Esophagus squamous epithelium (tissue), 5 donors: ENCODE measurements around the gene TSPEAR. TPM values are rescaled to one million over a fixed set of nuclear protein-coding genes. Genes with fewer than 3 reads are reported as not detected.

Experiments used
- DNase-seq: peaks from one replicate; lab custom pipeline; 2025; lab: John Stamatoyannopoulos, UW
- H3K27ac ChIP-seq, 4 donors: fragments of 200-600 bp; sonication (generic); one replicate each; pipeline ENCODE4 v1.5.1; 2016 to 2019; ENCODE audit warnings: mild to moderate bottlenecking in 1 of 4
- H3K27me3 ChIP-seq, 4 donors: fragments of 200-600 bp; sonication (generic); 1 replicate in 3 of 4; 2 replicates in 1 of 4; pipeline versions ENCODE4 v1.5.1 to v1.6.0; 2017 to 2021; ENCODE audit warnings: antibody characterized with exemption in 1 of 4
- H3K36me3 ChIP-seq, 3 donors: fragments of 200-600 bp; sonication (generic); one replicate each; pipeline ENCODE4 v1.5.1; 2016 to 2019
- H3K4me1 ChIP-seq, 3 donors: fragments of 200-600 bp; sonication (generic); one replicate each; pipeline ENCODE4 v1.5.1; 2017 to 2019
- H3K4me3 ChIP-seq, 4 donors: fragments of 200-600 bp; sonication (generic); 1 replicate in 3 of 4; 2 replicates in 1 of 4; pipeline ENCODE4 v1.5.1; 2016 to 2019; ENCODE audit warnings: mild to moderate bottlenecking in 2 of 4, moderate library complexity in 1 of 4
- H3K9me3 ChIP-seq, 3 donors: fragments of 200-600 bp; sonication (generic); one replicate each; pipeline ENCODE4 v1.5.1; 2016 to 2019
- POLR2A ChIP-seq, 4 donors: fragments of 450-650 bp; IDR thresholded peaks; one replicate each; pipeline ENCODE4 v1.6.1; 2017; ENCODE audit warnings: antibody characterized with exemption in 4 of 4, mild to moderate bottlenecking in 4 of 4, moderate library complexity in 3 of 4
- WGBS, 2 donors: methylation state at CpG; one replicate each; pipeline ENCODE4 v1.1.5; 2018; 5-methylcytosine and 5-hydroxymethylcytosine counted together
- intact Hi-C: fragments of 100-400 bp; cut with DNase I; formaldehyde crosslinking; loops from one replicate; pipeline ENCODE4 v1.15.0; 2022
- total RNA-seq, 4 donors: library from RNA; depleted of rRNA; stranded (reverse); fragments of >200 nt; gene quantifications; one replicate each; pipeline ENCODE4 v1.1.0, GENCODE V29; 2016
- TF ChIP-seq, protein P1 (sequence below), 6 experiments: fragments of 450-650 bp in 4 of 6; fragments of 200-600 bp in 2 of 6; sonication (generic) in 2 of 6; IDR thresholded peaks; one replicate each; pipeline ENCODE4 v1.5.1; 2016 to 2019; ENCODE audit warnings: antibody characterized with exemption in 6 of 6, mild to moderate bottlenecking in 4 of 6, moderate library complexity in 4 of 6
- donor health status: DM: yes; HTN: yes; CAD: no.

TSPEAR gene
- total RNA-seq, 4 donors from 2014 or later, result not detected

DNA sequence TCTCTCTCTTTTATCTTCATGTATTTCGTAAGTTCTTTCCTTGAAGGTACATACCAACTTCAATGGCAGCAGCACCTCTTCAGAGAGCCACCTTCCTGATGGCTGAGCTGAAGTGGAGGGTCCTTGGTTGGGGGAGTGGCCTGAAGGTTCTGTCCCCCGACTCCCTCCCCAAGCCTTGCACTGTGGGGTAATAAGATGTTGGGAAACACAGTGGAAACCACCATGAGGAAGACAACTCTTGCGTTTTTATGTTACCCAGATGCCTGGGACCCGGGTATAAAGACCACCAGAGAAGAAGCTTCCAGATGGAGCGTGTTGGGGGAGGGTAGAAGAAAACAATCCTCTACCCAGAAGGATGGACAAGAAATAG is 52.8 kb downstream of the TSPEAR start:
- DNase-seq, result no peak
- intact Hi-C loops, result no loop called here
- 82 to 85% methylated on average over 1 to 5 of the region's 5 CpGs for WGBS, 2 donors
- Histone ChIP-seq H3K4me1 (no peaks in the 10 kb centered on the region), H3K4me3 (no peak overlapping the region), H3K9me3 (peaks cover 0 to 8% (median 0%) of the 10 kb centered on the region in 3 donors), H3K27ac (peak overlapping the region in 1 of 4 donors; percentile 57), H3K27me3 (peaks cover 0 to 36% (median 0%) of the 10 kb centered on the region in 4 donors), H3K36me3 (no peaks in the 10 kb centered on the region)
- TF ChIP-seq POLR2A (IDR thresholded peaks at IDR 0.05), result no peak
- TF ChIP-seq, protein P1, sequence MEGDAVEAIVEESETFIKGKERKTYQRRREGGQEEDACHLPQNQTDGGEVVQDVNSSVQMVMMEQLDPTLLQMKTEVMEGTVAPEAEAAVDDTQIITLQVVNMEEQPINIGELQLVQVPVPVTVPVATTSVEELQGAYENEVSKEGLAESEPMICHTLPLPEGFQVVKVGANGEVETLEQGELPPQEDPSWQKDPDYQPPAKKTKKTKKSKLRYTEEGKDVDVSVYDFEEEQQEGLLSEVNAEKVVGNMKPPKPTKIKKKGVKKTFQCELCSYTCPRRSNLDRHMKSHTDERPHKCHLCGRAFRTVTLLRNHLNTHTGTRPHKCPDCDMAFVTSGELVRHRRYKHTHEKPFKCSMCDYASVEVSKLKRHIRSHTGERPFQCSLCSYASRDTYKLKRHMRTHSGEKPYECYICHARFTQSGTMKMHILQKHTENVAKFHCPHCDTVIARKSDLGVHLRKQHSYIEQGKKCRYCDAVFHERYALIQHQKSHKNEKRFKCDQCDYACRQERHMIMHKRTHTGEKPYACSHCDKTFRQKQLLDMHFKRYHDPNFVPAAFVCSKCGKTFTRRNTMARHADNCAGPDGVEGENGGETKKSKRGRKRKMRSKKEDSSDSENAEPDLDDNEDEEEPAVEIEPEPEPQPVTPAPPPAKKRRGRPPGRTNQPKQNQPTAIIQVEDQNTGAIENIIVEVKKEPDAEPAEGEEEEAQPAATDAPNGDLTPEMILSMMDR (IDR thresholded peaks at IDR 0.05), result no peak

DNA sequence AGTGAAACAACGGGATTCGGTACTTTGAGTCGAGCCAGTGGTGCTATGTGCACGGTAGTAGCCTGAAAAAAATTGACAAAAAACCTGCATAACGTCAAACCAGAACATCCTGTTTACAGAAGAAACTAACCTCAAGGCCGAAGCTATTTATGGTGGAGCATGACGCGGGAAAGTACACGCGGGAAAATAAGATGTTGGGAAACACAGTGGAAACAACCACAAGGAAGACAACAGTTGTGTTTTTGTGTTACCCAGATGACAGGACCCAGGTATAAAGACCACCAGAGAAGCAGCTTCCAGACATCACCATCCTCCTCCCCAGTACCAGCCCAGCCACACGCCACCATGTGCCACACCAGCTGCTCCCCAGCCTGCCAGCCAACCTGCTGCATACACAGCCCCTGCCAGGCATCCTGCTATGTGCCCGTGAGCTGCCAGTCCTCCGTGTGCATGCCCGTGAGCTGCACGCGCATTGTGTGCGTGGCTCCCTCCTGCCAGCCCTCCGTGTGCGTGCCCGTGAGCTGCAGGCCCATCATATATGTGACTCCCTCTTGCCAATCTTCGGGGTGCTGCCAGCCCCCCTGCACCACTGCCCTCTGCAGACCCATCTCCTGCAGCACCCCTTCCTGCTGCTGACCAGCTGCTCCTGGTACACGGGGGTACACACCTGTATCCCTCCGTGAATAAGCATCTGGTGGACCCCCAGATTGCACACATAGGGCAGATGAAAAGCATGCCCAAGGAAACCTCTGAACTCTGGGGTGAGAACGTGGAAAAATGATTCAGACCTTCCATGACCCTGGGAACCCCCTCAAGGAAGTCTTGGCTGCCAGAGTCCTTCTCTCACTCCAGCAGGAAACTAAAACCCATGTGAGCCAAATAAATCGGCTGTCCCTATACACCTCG is 53.5 kb downstream of the TSPEAR start, which contains the start of gene KRTAP12-3:
KRTAP12-3 (plus strand) TSS at position 298 of the 906 bp plus-strand sequence; CDS start at position 346, 48 bp downstream.
- Histone ChIP-seq H3K9me3 (peaks cover 0 to 8% (median 0%) of the 10 kb centered on the region in 3 donors), H3K27me3 (peaks cover 0 to 39% (median 0%) of the 10 kb centered on the region in 4 donors), H3K36me3 (no peaks in the 10 kb centered on the region), H3K4me1 (no peaks in the 10 kb centered on the region), H3K4me3 (peak within 1 kb of the TSS in 1 of 4 donors; percentile 21), H3K27ac (peak within 1 kb of the TSS in 1 of 4 donors; percentile 57)
- intact Hi-C loops, result no loop called here
- TF ChIP-seq, protein P1 (IDR thresholded peaks at IDR 0.05), result no peak
- TF ChIP-seq POLR2A (IDR thresholded peaks at IDR 0.05), result no peak
- DNase-seq, result no peak
- WGBS, 2 donors, result 72 to 81% methylated on average over 23 to 26 of the region's 26 CpGs

DNA sequence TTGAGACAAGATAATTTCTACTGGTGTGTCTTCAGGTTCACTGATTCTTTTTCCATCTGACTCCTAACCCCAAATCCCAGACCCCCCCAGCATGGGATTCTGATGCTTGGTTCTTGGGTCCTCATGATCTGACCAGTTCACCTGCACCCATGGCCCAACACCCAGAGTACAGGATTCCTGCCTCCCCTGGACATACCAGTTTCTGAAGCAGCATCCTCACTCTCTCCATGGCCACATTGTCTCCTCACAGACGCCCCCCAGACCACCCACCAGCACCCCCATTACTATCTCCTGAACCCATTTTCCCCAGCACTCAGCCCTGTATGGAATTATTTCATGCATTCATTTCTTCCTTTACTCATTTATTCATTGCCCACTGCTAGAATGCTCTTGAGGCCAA is 54.5 kb downstream of the TSPEAR start:
- intact Hi-C loops, result no loop called here
- DNase-seq, result no peak
- H3K27ac ChIP-seq, result peak overlapping the region in 1 of 4 donors; percentile 31

DNA sequence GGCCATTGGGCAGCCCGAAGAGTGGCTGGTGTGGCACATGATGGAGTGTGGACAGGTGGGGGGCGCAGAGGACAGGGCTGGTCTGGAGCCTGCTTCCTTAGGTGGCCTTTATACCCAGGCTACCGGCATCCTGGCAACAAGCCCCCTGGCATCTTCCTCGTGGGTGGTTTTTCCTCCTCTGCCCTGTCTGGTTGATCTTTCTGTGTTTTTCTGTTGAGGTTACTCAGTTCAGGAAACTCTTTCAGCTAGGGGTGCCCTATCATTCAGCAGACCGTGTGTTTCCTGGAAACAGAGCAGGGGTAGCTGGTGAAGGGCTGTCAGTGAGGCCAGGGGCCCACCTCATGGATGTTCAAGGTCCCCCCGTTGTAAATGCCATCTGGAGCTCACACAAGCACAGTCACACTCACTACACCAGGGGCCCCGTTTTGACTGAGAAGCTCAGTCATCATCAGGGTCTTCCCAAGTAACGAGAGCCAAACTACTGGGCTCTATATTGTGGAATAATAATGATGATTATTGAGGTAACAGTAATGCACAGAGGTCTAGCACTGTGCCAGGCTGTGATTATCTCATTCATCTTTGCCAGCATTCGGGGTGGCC is 56.7 kb downstream of the TSPEAR start, which contains the start of gene KRTAP12-4:
KRTAP12-4 (minus strand) TSS at position 84 of the 600 bp plus-strand sequence; CDS start at position 39, 45 bp downstream.
- 47 to 57% methylated on average over 9 of the region's 9 CpGs for WGBS, 2 donors
- intact Hi-C loops, result no loop called here
- no peak within 1 kb of the TSS for H3K4me3 ChIP-seq
- no peaks in the 10 kb centered on the region for H3K4me1 ChIP-seq
- H3K27me3 ChIP-seq, result peaks cover 0 to 45% (median 0%) of the 10 kb centered on the region in 4 donors
- H3K36me3 ChIP-seq, result no peaks in the 10 kb centered on the region
- H3K27ac ChIP-seq, result peak within 1 kb of the TSS in 1 of 4 donors; percentile 6
- peaks cover 0 to 8% (median 0%) of the 10 kb centered on the region in 3 donors for H3K9me3 ChIP-seq
- TF ChIP-seq, protein P1 (IDR thresholded peaks at IDR 0.05), result no peak
- TF ChIP-seq POLR2A (IDR thresholded peaks at IDR 0.05), result no peak
- no peak for DNase-seq

More for the DNA sequence above, 54.5 kb downstream of the TSPEAR start:
- no peaks in the 10 kb centered on the region for H3K4me1 ChIP-seq
- H3K4me3 ChIP-seq, result no peak overlapping the region
- 25 to 53% methylated on average over 1 of the region's 1 CpG for WGBS, 2 donors
- H3K9me3 ChIP-seq, result peaks cover 0 to 8% (median 0%) of the 10 kb centered on the region in 3 donors
- TF ChIP-seq, protein P1 (IDR thresholded peaks at IDR 0.05), result no peak
- TF ChIP-seq POLR2A (IDR thresholded peaks at IDR 0.05), result no peak
- peaks cover 0 to 39% (median 0%) of the 10 kb centered on the region in 4 donors for H3K27me3 ChIP-seq
- H3K36me3 ChIP-seq, result no peaks in the 10 kb centered on the region
